ENCODE results near the gene PTCH1. TPM values are rescaled to one million over a fixed set of nuclear protein-coding genes. Genes with fewer than 3 reads are reported as not detected.

Gene PTCH1
- total RNA-seq, 2 donors from 2014 or later: 14.4 to 18.5 TPM

DNA sequence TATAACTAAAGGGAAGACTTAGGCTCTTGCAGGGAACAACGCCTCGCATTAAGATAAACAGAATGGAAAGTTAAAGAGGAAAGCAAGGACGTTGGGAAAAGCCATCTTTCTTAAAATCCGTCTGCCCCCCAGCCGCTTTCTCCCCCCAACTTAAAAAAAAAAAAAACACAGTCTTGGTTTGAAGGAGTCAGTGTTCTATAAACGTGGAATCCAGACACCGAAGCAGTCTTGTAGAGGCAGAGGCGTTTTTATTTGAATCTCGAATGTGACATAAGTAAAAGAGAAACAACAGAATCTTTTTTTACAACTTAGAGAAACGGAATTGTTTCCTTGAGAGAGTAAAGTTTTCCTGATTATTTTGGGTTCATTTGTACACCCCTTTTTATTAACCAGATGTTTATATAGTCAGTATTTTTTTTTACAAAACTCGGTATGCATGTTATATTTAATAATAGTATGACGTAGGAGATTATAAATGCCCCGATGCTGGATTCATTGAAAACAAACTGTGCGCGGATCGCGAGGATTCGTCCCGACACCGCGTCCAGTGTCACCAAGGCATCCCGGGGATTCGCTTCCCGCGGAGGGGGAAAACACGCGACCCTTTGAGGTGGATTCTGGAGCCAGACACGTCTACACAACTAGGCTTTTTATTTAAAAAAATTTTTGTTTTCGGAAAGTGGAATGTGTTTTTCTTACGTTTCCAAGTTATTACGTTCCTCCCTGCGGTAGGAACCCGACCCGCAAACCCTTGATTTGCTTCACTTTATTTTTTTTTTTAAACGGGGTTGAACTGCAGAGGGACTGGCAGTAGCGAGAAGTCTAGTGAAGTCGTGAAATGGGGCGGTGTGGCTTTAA, 6.7 kb downstream of the PTCH1 start:
- ATAC-seq (no peak), DNase-seq (no peak)
- H3K9me3 ChIP-seq (ENCODE audit: control insufficient read depth, low read length, poor library complexity, severe bottlenecking): no peaks in the 10 kb centered on the region
- H3K36me3 Mint-ChIP-seq (ENCODE audit: low read depth): no peaks in the 10 kb centered on the region
- peak overlapping the region; percentile 91 for H3K4me3 Mint-ChIP-seq
- H3K4me1 Mint-ChIP-seq: peaks cover 35% of the 10 kb centered on the region
- peak overlapping the region; percentile 79 for H3K27ac Mint-ChIP-seq
- H3K27me3 Mint-ChIP-seq: peaks cover 20% of the 10 kb centered on the region

GRCh38 chr9:95508968-95509850, 7.6 kb downstream of the PTCH1 start:
- peaks cover 42% of the 10 kb centered on the region for H3K4me1 Mint-ChIP-seq

DNA sequence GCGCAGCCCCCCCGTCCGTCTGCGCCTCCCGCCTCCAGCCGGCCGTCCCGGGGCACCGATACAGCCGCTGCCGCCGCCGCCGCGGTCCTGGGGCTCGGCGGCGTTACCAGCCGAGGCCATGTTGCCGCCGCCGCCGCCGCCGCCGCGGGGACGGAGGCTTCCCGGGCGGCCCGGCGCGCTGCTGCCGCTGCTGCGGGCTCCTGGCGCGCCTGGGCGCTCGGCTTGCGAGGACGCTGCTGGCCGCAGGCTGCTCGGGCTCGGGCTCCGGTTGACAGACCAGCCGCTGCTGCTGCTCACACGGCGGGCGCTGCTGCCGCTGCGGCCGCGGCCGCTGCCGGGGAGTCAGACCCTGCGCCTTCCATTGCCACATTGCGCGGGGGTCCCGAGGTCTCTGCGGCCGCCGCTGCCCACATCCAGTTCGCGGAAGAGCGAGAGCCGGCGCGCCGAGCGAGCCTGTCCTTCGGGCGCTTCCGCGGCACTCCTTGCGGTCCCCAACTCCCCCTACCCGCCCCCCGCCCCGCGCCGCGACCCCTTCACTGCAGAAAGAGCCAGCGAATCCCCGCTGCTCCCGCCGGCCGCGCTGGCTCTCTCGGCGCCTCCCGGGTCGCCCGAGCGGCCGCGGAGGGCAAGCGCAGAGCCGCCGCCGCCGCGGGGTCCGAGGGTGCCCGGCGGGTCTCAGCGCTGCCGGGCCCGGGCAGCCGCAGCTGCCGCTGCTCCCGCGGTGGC, 8.4 kb downstream of the PTCH1 start:
- ATAC-seq (no peak), DNase-seq (no peak)
- H3K9me3 ChIP-seq (ENCODE audit: control insufficient read depth, low read length, poor library complexity, severe bottlenecking): no peaks in the 10 kb centered on the region
- peaks cover 22% of the 10 kb centered on the region for H3K27me3 Mint-ChIP-seq
- H3K4me3 Mint-ChIP-seq: peak overlapping the region; percentile 98
- no peaks in the 10 kb centered on the region for H3K36me3 Mint-ChIP-seq (ENCODE audit: low read depth)
- H3K27ac Mint-ChIP-seq: peak overlapping the region; percentile 79
- H3K4me1 Mint-ChIP-seq: peaks cover 41% of the 10 kb centered on the region

More at GRCh38 chr9:95508968-95509850, 7.6 kb downstream of the PTCH1 start:
- Mint-ChIP-seq H3K27me3 (peaks cover 23% of the 10 kb centered on the region), H3K4me3 (peak overlapping the region; percentile 91), H3K27ac (peak overlapping the region; percentile 79), H3K36me3 (ENCODE audit: low read depth) (no peaks in the 10 kb centered on the region)
- H3K9me3 ChIP-seq (ENCODE audit: control insufficient read depth, low read length, poor library complexity, severe bottlenecking): no peaks in the 10 kb centered on the region
- ATAC-seq: peak; percentile 41
- peak in 2 of 3 donors; percentile 32 to 36 for DNase-seq

DNA sequence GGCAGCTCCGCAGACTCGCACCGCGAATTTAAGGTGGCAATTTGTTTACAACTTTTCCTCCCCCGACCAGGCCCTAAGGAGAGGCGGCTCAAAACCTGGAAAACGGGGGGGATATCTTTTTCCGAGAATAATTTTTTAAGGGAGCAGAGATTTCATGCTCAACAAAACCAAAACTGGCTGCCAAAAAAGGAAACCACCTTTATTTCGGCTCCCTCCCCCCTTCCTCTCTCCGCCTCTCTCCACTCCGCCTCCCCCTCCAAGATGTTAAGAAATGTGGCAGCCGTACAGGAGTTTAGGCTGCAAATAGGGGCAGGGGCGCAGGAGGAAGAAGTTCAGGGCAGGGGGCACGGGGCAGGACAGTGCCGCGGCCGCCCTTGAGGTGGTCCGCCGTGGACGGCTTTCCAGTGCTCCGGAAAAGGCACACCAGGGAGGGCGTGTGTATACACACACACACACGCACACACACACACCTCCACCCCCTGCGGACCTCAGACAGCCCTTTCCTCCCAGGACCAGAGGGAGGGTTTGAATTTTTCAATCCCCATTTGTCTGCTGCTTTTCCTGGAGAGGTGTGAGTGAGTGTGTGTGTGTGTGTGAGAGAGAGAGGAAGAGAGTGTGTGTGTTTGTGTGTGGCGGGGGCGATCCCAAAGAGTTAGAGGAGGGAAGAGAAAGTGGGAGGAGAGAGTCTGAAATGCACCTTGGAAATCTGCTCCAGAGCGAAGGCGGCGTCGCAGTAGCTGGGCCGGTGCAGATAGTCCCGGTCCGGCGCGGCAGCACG, 9.1 kb downstream of the PTCH1 start:
- no peaks in the 10 kb centered on the region for H3K9me3 ChIP-seq (ENCODE audit: control insufficient read depth, low read length, poor library complexity, severe bottlenecking)
- peaks cover 23% of the 10 kb centered on the region for H3K27me3 Mint-ChIP-seq
- peak overlapping the region; percentile 98 for H3K4me3 Mint-ChIP-seq
- H3K4me1 Mint-ChIP-seq: peaks cover 42% of the 10 kb centered on the region
- no peaks in the 10 kb centered on the region for H3K36me3 Mint-ChIP-seq (ENCODE audit: low read depth)
- H3K27ac Mint-ChIP-seq: peak overlapping the region; percentile 70
- peak in 2 of 3 donors; percentile 13 to 22 for DNase-seq
- ATAC-seq: peak; percentile 30

- Mint-ChIP-seq H3K4me1 (peaks cover 42% of the 10 kb centered on the region), H3K36me3 (ENCODE audit: low read depth) (peaks cover 3% of the 10 kb centered on the region), H3K27me3 (peaks cover 27% of the 10 kb centered on the region), H3K27ac (peak overlapping the region; percentile 70), H3K4me3 (peak overlapping the region; percentile 98)
- H3K9me3 ChIP-seq (ENCODE audit: control insufficient read depth, low read length, poor library complexity, severe bottlenecking): no peaks in the 10 kb centered on the region
- ATAC-seq (peak; percentile 18), DNase-seq (no peak)
Observed at GRCh38 chr9:95506678-95507463, 9.9 kb downstream of the PTCH1 start.

DNA sequence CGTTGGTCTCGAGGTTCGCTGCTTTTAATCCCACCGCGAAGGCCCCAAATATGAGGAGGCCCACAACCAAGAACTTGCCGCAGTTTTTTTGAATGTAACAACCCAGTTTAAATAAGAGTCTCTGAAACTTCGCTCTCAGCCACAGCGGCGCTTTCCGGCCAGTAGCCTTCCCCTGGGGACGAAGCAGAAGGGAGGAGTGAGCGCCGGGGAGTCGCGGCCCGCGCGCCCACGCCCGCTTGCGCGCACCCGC, 10.4 kb downstream of the PTCH1 start:
- Mint-ChIP-seq H3K27me3 (peaks cover 31% of the 10 kb centered on the region), H3K4me1 (peaks cover 45% of the 10 kb centered on the region), H3K4me3 (peak overlapping the region; percentile 98), H3K27ac (no peak overlapping the region), H3K36me3 (ENCODE audit: low read depth) (peaks cover 3% of the 10 kb centered on the region)
- DNase-seq: no peak
- ATAC-seq: no peak
- H3K9me3 ChIP-seq (ENCODE audit: control insufficient read depth, low read length, poor library complexity, severe bottlenecking): no peaks in the 10 kb centered on the region

DNA sequence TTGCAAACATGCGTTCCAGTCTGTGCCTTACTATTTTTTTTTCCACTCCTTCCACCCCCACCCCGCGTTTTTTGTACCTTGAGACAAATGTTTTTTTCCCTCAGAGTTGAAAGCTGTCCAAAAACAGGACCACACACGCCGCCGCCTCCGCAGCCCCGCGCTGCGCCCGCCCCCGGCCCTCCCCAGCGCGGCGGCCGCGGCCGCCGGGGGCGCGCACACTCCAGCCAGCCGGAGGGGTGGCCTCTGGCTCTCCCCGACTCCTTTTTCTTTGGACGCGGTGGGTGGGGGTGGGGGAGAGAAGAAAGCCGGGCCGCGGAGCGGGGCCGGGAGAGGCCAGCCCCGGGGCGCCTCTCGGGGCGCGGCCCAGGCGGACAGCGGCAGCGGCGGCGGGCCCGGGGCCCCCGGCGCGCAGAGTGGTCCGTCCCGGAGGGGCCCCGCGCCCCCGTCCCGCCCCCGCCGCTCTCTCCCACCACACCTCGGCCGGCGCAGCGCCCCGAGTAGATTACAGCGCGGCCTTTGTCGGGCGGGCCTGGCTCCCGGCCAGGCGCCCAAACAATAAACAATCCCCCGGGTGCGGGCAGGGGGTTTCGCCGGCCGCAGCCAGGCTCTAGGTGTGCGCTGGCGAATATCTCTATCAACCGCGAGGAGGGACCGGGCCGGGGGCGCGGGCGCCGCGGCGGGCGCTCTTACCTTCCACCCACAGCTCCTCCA, 10.9 kb downstream of the PTCH1 start:
- peaks cover 3% of the 10 kb centered on the region for H3K36me3 Mint-ChIP-seq (ENCODE audit: low read depth)
- H3K27me3 Mint-ChIP-seq: peaks cover 36% of the 10 kb centered on the region
- peak overlapping the region; percentile 98 for H3K4me3 Mint-ChIP-seq
- no peaks in the 10 kb centered on the region for H3K9me3 ChIP-seq (ENCODE audit: control insufficient read depth, low read length, poor library complexity, severe bottlenecking)
- peaks cover 45% of the 10 kb centered on the region for H3K4me1 Mint-ChIP-seq
- ATAC-seq: peak; percentile 6
- peak overlapping the region; percentile 72 for H3K27ac Mint-ChIP-seq
- peak in 1 of 3 donors; percentile 15 for DNase-seq

GRCh38 chr9:95505072-95505716, 11.6 kb downstream of the PTCH1 start:
- H3K9me3 ChIP-seq (ENCODE audit: control insufficient read depth, low read length, poor library complexity, severe bottlenecking): no peaks in the 10 kb centered on the region
- no peak for ATAC-seq
- DNase-seq: no peak
- H3K27ac Mint-ChIP-seq: peak overlapping the region; percentile 72
- peaks cover 40% of the 10 kb centered on the region for H3K4me1 Mint-ChIP-seq
- H3K36me3 Mint-ChIP-seq (ENCODE audit: low read depth): peaks cover 3% of the 10 kb centered on the region
- peaks cover 37% of the 10 kb centered on the region for H3K27me3 Mint-ChIP-seq
- H3K4me3 Mint-ChIP-seq: peak overlapping the region; percentile 87

GRCh38 chr9:95504053-95504963, 12.5 kb downstream of the PTCH1 start:
- DNase-seq: no peak
- Mint-ChIP-seq H3K27me3 (peaks cover 37% of the 10 kb centered on the region), H3K27ac (no peak overlapping the region), H3K4me3 (no peak overlapping the region), H3K4me1 (peaks cover 33% of the 10 kb centered on the region), H3K36me3 (ENCODE audit: low read depth) (peaks cover 3% of the 10 kb centered on the region)
- ATAC-seq: no peak
- no peaks in the 10 kb centered on the region for H3K9me3 ChIP-seq (ENCODE audit: control insufficient read depth, low read length, poor library complexity, severe bottlenecking)

DNA sequence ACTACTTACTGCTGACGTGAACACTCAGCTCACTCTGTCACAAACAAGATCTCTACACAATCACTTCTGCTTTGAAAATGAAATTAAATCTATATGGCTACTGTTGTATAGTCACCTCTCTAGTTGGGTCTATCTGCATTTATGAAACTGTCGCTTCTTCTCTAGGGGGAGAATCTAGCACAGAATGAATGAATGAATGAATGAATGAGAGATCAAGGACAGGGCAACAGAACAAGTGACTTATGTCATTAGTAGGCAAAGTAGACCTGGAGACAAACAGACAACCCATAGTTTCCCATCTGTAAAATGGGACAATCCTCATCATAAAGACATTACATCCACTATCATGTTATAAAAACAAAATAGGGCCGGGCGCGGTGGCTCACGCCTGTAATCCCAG, 13.4 kb downstream of the PTCH1 start:
- Mint-ChIP-seq H3K27ac (no peak overlapping the region), H3K4me1 (peaks cover 32% of the 10 kb centered on the region), H3K36me3 (ENCODE audit: low read depth) (peaks cover 3% of the 10 kb centered on the region), H3K4me3 (no peak overlapping the region), H3K27me3 (peaks cover 37% of the 10 kb centered on the region)
- ATAC-seq: no peak
- DNase-seq: no peak
- H3K9me3 ChIP-seq (ENCODE audit: control insufficient read depth, low read length, poor library complexity, severe bottlenecking): no peaks in the 10 kb centered on the region
